Natural killer cell (primary cell): ENCODE data around the gene PIGR. TPM values are rescaled to one million over a fixed set of nuclear protein-coding genes. Genes with fewer than 3 reads are reported as not detected.

ENCODE experiments used
- ATAC-seq, 3 donors: fragments of 150-1000 bp in 2 of 3; fragments of 200-7000 bp in 1 of 3; cut with Tn5 transposase; 1 replicate in 1 of 3; 2 replicates in 2 of 3; pipeline ENCODE4 v1.10.0; 2021; ENCODE audit warnings: mild to moderate bottlenecking in 2 of 3, moderate library complexity in 2 of 3
- DNase-seq, 2 donors: peaks; one replicate each; pipeline versions ENCODE4 v3.0.0 to v3.0.0-alpha.2; 2013 to 2021; ENCODE audit warnings: mixed read lengths in 1 of 2
- H3K27ac ChIP-seq: one replicate; pipeline ENCODE4 v1.5.1; 2013; ENCODE audit warnings: mild to moderate bottlenecking, low read length
- H3K27me3 ChIP-seq: one replicate; pipeline ENCODE4 v1.6.1; 2013; ENCODE audit warnings: low read length; ENCODE audit not compliant: control insufficient read depth, insufficient read depth
- H3K36me3 ChIP-seq: one replicate; pipeline ENCODE4 v1.6.1; 2013; ENCODE audit warnings: low read length; ENCODE audit not compliant: control insufficient read depth, insufficient read depth
- H3K4me1 ChIP-seq: one replicate; pipeline ENCODE4 v1.6.1; 2013; ENCODE audit warnings: low read length; ENCODE audit not compliant: control insufficient read depth, insufficient read depth
- H3K4me3 ChIP-seq: one replicate; pipeline ENCODE4 v1.5.1; 2013; ENCODE audit warnings: low read length
- H3K9me3 ChIP-seq: one replicate; pipeline ENCODE4 v1.6.1; 2013; ENCODE audit warnings: low read length; ENCODE audit not compliant: control insufficient read depth, insufficient read depth
- H3K27ac Mint-ChIP-seq, 2 donors: one replicate each; pipeline ENCODE4 v1.8.0; 2022; ENCODE audit warnings: mild to moderate bottlenecking in 2 of 2, mixed read lengths in 2 of 2, moderate library complexity in 1 of 2
- H3K27me3 Mint-ChIP-seq, 2 donors: one replicate each; pipeline ENCODE4 v1.8.0; 2022; ENCODE audit warnings: low read depth in 2 of 2, mixed read lengths in 2 of 2
- H3K36me3 Mint-ChIP-seq: one replicate; pipeline ENCODE4 v1.8.0; 2022; ENCODE audit warnings: mixed read lengths
- H3K4me1 Mint-ChIP-seq, 2 donors: one replicate each; pipeline ENCODE4 v1.8.0; 2022; ENCODE audit warnings: mixed read lengths in 2 of 2
- H3K4me3 Mint-ChIP-seq: one replicate; pipeline ENCODE4 v1.8.0; 2022; ENCODE audit warnings: mild to moderate bottlenecking, moderate library complexity, mixed read lengths
- H3K9me3 Mint-ChIP-seq, 2 donors: one replicate each; pipeline ENCODE4 v1.8.0; 2022; ENCODE audit warnings: mixed read lengths in 2 of 2
- WGBS: methylation state at CpG from one replicate; pipeline ENCODE4 v1.1.7; 2013; ENCODE audit warnings: missing lambda C conversion rate; ENCODE audit not compliant: insufficient coverage; 5-methylcytosine and 5-hydroxymethylcytosine counted together
- intact Hi-C: fragments of 100-400 bp; cut with micrococcal nuclease; formaldehyde crosslinking; loops from one replicate; pipeline ENCODE4 v1.14.2; 2022
- total RNA-seq, 4 donors: library from RNA; stranded (reverse); fragments of 120-200 nt in 1 of 4; gene quantifications; one replicate each; pipeline versions ENCODE4 v1.2.3 to v1.2.4, GENCODE V29; 2013 to 2022
- TF ChIP-seq, protein P1 (sequence below): fragments of 200-600 bp; IDR thresholded peaks from one replicate; pipeline ENCODE4 v1.8.0; 2022; ENCODE audit warnings: antibody characterized with exemption

Gene PIGR
- total RNA-seq, 3 donors from 2014 or later (not counting 1 experiment from before 2014, with no cell fraction given), result 0.38 TPM; not detected in 2

DNA sequence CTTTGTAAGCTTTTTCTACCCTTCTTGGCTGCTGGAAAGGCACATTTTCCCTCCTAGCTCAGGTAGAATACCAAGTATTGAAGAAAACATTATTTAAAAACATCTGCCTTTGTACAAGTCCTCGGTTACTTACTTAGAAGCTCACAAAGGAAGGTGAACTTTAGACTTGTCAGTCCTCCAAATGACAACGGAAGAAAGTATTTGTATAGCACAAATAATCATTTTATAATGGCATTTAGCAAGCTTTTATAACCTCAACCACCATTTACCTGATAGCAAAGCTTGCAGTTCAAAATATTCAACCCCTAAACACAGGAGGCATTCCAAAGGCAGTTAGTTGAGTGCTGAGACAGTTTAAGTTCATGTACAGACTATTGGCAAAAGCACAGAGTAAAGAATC lies 26.5 kb upstream of the PIGR start:
- H3K4me3 Mint-ChIP-seq, result no peak overlapping the region
- no peaks in the 10 kb centered on the region for H3K9me3 ChIP-seq
- H3K36me3 Mint-ChIP-seq, result no peaks in the 10 kb centered on the region
- H3K27me3 ChIP-seq, result no peaks in the 10 kb centered on the region
- H3K4me3 ChIP-seq, result no peak overlapping the region
- no peaks in the 10 kb centered on the region for H3K9me3 Mint-ChIP-seq
- H3K27me3 Mint-ChIP-seq, result peaks cover 22 to 39% of the 10 kb centered on the region in 2 donors
- no peak overlapping the region for H3K27ac ChIP-seq
- H3K4me1 ChIP-seq, result peaks cover 12% of the 10 kb centered on the region
- no peak overlapping the region for H3K27ac Mint-ChIP-seq
- H3K4me1 Mint-ChIP-seq, result peaks cover 3% of the 10 kb centered on the region in 2 donors
- intact Hi-C loops, result no loop called here
- no peak for ATAC-seq
- WGBS, result 100% methylated on average over 1 of the region's 2 CpGs
- H3K36me3 ChIP-seq, result no peaks in the 10 kb centered on the region
- TF ChIP-seq, protein P1, sequence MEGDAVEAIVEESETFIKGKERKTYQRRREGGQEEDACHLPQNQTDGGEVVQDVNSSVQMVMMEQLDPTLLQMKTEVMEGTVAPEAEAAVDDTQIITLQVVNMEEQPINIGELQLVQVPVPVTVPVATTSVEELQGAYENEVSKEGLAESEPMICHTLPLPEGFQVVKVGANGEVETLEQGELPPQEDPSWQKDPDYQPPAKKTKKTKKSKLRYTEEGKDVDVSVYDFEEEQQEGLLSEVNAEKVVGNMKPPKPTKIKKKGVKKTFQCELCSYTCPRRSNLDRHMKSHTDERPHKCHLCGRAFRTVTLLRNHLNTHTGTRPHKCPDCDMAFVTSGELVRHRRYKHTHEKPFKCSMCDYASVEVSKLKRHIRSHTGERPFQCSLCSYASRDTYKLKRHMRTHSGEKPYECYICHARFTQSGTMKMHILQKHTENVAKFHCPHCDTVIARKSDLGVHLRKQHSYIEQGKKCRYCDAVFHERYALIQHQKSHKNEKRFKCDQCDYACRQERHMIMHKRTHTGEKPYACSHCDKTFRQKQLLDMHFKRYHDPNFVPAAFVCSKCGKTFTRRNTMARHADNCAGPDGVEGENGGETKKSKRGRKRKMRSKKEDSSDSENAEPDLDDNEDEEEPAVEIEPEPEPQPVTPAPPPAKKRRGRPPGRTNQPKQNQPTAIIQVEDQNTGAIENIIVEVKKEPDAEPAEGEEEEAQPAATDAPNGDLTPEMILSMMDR, result no peak
- DNase-seq, result no peak

DNA sequence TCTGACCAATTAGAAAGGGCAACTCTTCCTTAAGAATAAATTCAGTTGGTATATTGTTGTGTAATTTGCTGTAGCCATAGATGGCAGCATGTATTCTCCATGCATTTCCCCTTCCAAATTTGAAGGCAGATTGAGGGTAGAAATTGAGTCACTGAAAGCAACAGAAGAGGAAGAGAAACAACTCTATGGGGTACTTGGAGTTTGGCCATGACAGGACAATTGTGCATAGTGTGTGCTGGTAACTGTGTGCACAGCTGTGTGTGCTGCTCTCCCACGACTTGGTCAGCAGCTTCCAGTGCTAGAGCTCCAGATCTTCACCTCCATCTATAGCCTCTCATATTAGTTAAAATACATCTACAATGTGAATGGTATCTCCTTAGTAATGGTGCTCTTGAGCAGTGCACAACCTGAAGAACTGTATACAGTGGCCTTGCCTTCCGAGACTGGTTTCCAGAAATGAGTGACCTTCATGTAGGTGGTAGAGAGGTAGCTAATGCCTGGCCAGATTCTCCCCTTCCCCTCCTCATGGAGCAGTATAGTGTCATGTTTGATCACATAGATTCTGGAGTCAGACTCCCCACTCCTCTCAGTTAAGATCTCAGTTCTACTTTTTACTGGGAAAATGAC lies 24.9 kb upstream of the PIGR start:
- no peak overlapping the region for H3K27ac ChIP-seq
- no peak overlapping the region for H3K4me3 ChIP-seq
- Mint-ChIP-seq H3K9me3 (no peaks in the 10 kb centered on the region), H3K4me3 (no peak overlapping the region), H3K36me3 (no peaks in the 10 kb centered on the region), H3K4me1 (peaks cover 9 to 10% of the 10 kb centered on the region in 2 donors), H3K27me3 (peaks cover 23 to 39% of the 10 kb centered on the region in 2 donors), H3K27ac (no peak overlapping the region)
- H3K9me3 ChIP-seq, result no peaks in the 10 kb centered on the region
- no peak for DNase-seq
- H3K4me1 ChIP-seq, result peaks cover 21% of the 10 kb centered on the region
- WGBS, result 90% methylated on average over 2 of the region's 2 CpGs
- intact Hi-C loops, result no loop called here
- no peaks in the 10 kb centered on the region for H3K36me3 ChIP-seq
- TF ChIP-seq, protein P1, result no peak
- H3K27me3 ChIP-seq, result no peaks in the 10 kb centered on the region
- no peak for ATAC-seq

DNA sequence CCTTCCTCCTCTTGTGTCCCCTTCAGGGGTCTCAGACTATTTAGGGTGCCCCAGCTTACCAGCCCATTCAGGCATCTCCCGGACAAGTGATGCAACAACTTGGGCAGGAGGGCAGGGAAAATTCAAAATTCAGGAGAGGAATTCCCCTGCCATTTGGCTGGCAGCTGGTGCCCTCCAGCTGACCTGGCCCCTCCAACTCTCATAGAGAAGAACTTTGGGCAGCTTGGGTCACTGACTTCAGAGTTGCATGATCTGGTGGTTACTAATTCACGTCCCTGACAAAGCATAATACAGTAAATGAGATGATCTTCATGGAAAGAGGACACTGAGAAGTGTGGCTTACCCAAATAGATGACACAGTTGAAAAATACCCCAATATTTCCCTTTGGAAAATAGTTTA lies 24.2 kb upstream of the PIGR start, which contains the start of gene FCAMR:
TSS of gene FCAMR (minus strand) at position 15 of the 400 bp plus-strand sequence. CDS start 335 bp downstream, outside the sequence.
- Mint-ChIP-seq H3K27me3 (peaks cover 23 to 39% of the 10 kb centered on the region in 2 donors), H3K9me3 (no peaks in the 10 kb centered on the region), H3K27ac (no peak within 1 kb of the TSS), H3K4me1 (peaks cover 9 to 10% of the 10 kb centered on the region in 2 donors), H3K4me3 (no peak within 1 kb of the TSS), H3K36me3 (no peaks in the 10 kb centered on the region)
- WGBS, result 88% methylated on average over 2 of the region's 2 CpGs
- TF ChIP-seq, protein P1, result no peak
- DNase-seq (no peak), ATAC-seq (no peak)
- H3K9me3 ChIP-seq, result no peaks in the 10 kb centered on the region
- no peaks in the 10 kb centered on the region for H3K36me3 ChIP-seq
- H3K4me1 ChIP-seq, result peaks cover 21% of the 10 kb centered on the region
- no peak within 1 kb of the TSS for H3K27ac ChIP-seq
- H3K4me3 ChIP-seq, result no peak within 1 kb of the TSS
- intact Hi-C loops, result no loop called here
- H3K27me3 ChIP-seq, result no peaks in the 10 kb centered on the region

DNA sequence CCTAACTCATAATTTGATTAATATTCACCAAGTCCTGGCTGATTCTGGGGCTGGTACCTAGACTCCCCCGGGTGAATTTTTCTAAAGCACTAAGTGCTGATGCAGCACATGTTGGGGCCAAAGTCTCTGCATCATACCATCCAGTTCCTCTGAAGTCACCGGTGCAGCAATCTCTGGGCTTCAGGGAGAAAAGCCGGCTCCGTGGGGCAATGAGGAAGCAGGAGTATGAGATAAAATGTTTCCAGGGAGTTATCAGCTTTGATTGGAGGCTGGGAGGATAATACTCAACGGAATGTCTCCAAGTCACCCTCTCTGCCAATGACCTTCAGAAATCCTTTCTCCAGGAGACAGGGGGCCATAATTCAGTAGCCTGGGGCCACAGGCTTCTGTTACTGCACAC lies 22.8 kb upstream of the PIGR start:
- Mint-ChIP-seq H3K4me3 (no peak overlapping the region), H3K4me1 (peaks cover 9 to 10% of the 10 kb centered on the region in 2 donors), H3K9me3 (no peaks in the 10 kb centered on the region), H3K27me3 (peaks cover 23 to 38% of the 10 kb centered on the region in 2 donors), H3K27ac (no peak overlapping the region), H3K36me3 (no peaks in the 10 kb centered on the region)
- Histone ChIP-seq H3K4me1 (peaks cover 21% of the 10 kb centered on the region), H3K27me3 (no peaks in the 10 kb centered on the region), H3K9me3 (no peaks in the 10 kb centered on the region), H3K36me3 (no peaks in the 10 kb centered on the region), H3K4me3 (no peak overlapping the region), H3K27ac (no peak overlapping the region)
- intact Hi-C loops, result no loop called here
- ATAC-seq (no peak), DNase-seq (no peak)
- WGBS, result 52% methylated on average over 5 of the region's 5 CpGs
- TF ChIP-seq, protein P1, result no peak
